GM15510 (cell line): ENCODE results near the gene LIN7B.

Experiments
- POLR2A ChIP-seq: IDR thresholded peaks from 3 replicates; pipeline ENCODE4 v1.6.1; 2011; ENCODE audit warnings: borderline replicate concordance; ENCODE audit not compliant: insufficient read length; ENCODE audit errors: extremely low read depth

The LIN7B gene

DNA sequence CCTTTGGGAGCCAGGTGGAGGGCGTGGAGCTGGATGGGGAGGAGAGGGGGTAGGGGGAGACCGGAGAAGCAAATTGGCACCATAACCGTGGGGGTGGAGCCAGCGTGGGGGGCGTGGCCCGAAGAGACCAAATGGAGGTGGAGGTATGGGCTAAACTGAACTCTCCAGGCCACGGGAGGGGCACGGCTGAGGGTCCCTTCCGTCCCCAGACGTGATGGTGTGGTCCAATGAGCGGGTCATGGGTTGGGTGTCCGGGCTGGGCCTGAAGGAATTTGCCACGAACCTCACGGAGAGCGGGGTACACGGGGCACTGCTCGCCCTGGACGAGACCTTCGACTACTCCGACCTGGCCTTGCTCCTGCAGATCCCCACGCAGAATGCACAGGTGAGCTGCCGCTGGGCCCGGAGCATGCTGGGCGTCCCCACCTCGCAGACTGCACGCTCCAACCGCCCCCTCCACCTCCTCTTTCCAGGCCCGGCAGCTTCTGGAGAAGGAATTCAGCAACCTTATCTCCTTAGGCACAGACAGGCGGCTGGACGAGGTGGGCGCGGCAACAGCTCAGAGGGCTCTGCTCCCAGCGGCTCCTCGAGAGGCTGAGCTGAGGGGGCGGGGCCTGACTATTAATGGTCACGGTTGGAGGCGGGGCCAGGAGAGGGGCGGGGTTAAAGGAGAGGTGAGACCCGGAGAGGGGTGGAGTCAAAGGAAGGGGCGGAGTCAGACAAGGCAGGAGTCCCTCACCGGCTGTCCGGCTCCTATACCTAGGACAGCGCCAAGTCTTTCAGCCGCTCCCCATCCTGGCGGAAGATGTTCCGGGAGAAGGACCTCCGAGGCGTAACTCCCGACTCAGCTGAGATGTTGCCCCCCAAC is 34.8 kb downstream of the LIN7B start:
- TF ChIP-seq POLR2A, result no peak

DNA sequence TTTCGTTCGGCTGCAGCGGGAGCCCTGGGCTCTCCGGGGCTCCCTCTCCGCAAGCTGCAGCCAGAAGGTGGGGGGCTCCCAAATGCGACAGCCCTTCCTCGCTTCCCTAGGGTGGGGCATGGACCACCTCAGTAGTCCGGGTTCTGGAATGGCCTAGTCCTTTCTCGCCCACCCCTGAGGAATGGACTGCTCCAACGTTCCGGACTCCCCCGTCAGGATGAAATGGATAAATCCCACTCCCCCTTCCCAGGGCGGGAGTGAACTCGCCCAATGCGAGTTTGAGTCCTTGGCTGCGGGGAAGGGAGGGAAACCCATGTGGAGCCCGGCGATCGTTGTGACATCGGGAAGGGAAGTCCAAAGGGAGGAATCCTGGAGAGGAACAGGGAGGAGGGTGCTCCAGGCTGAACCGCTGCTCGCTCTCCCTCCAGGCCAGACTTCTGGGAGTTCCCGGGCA is 35.5 kb downstream of the LIN7B start:
- TF ChIP-seq POLR2A, result no peak

DNA sequence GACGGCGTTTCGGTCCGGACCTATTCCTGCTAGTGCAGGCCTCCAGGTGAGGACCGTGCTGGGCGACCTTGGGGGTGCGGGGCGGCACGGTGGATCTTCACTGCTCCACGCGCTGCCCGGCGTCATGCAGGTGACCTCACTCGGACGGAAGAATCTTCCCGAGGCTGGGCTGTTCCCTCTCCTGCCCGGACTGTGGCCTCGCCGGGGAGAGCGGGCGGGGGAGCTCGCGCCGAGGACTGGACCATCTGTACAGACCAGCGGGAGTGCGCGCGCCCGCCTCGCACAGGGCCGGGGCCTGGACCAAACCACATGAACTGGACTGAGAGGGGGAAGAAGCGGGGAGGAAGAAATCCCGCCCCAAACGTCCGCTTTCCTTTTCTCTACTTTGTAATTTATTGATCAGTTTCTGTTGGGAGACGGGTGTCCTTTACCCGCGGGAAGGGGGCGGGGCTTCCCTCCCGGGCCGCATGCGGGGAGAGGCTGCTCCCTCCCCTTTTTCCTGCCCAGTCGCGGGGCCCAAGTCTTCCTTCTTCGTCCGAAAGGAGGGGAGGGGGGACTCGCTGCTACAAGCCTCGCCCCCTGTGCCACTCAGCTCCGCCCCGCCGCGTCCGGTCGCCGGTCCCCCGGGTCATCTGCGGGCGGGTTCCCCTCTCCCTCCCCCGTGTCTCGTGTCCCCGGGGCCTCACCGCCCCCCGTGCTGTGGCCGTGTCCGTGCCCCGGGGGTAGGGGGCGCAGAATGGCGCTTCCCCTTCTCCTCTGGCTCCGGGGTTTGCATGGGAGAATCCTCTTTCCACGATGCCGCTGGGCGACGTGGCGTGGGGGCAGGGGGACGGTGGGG is 36.2 kb downstream of the LIN7B start:
- TF ChIP-seq POLR2A, result no peak

DNA sequence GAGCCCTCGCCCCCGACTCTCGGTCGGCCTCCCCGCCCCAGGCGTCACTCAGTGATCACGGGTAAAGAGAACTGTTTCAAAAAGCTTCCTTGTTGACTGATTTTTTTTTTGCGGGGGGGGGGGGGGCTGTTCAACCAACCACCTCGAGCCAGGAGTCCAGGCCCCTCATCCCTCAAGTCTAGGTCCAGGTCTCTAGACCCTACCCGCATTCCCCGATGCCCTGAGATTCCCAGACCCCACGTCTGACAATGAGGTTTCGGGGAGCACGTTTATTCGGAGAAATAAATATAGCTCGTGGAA is 36.7 kb downstream of the LIN7B start:
- TF ChIP-seq POLR2A, result no peak

DNA sequence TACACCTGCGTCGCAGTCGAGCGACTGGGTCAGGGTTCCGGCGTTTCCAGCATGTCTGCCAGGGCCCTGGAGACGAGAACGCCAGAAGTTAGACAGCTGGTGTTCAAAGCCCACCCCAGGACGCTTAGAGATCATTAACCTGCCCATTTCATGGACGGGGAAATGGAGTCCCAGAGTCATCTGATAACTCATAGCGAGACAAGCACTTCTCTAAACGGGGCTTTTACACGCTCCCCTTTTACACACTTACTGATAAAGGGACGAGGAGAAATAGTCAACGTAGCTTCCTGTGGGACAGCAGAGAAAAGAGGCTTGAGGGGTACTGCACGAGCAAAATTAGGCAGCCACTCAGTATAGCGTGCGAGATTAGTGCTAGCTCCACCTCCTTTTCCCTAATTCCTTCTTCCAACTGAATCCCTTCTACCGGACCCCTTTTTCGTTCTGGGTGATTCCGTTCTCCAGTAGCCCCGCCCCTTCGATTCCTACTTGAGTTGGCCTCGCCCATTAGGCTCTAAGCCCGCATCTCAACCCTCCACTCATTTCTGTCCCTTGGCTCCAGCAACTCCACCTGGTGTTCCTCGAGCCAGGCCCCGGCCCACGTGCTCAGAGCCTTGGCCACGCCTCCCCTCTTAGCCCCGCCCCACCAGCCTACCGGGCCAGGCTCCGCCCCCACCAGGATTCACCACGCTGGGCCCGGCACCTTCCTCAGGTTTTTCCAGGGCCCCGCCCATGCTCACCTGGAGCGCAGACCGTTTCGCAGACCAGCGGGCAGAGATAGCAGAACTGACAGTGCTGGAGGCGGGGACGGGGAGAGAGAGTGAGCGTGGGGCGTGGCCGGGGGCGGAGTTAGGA is 37.3 kb downstream of the LIN7B start:
- TF ChIP-seq POLR2A, result no peak

DNA sequence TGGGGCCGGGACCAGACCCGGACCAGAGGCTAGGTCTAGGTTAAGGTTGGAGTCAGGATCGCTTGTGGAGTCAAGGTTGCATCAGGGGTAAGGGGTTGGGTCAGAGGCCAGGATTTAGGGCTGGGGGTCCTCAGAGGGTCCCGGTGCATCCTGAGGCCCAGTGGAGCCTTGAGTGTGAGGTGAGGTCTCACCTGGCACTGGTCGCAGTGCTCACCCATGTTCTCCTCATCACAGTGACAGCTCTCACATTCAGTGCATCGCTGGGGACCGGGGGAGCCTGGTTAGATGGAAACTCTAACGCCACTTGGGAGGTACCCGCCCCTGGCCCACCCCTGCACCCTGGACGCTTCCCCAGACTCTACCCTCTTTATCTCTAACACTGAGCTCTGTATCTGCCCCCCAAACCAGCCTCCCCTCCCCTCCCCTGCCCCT is 38.0 kb downstream of the LIN7B start:
- no peak for TF ChIP-seq POLR2A

DNA sequence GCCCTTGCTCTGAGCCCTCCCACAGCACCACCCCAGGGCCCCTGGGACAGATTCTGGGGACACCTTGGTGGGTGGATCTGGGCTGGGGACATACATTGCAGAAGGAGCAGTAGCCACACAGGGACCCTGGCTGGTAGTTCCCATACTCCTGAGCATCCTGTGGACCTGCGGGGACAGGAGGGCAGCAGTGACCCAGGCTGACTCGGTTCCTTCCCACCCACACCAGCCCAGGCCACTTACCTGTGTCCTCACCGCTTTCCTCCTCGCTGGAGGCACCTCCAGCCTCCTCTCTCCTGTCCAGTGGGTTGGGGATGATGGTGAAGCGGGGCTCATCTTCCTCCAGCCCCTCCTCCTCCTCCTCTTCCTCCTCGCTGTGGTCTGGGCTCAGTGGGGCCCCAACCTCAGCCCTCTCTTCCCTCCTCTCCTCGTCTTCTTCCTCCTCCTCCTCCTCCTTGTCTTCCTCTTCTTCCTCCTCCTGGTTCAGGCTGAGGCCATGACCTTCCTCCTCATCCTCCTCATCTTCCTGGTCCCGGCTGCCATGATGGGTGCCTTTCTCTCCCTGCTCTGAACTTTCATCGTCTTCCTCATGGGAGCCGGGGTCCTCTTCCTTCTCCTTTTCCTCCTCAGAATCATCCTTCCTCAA is 39.1 kb downstream of the LIN7B start:
- no peak for TF ChIP-seq POLR2A

DNA sequence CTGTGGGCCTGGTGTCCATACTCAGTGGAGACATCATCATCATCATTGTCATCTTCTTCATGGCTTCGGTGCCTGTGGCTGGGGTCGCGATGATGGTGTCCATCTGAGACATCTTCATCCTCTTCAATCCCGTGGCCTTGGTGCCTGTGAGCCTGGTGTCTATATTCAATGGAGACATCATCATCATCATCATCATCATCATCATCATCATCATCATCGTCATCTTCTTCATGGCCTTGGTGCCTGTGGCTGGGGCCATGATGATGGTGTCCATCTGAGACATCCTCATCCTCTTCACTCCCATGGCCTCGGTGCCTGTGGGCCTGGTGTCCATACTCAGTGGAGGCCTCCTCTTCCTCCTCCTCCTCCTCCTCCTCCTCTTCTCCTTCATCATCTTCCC is 40.1 kb downstream of the LIN7B start:
- TF ChIP-seq POLR2A, result no peak

DNA sequence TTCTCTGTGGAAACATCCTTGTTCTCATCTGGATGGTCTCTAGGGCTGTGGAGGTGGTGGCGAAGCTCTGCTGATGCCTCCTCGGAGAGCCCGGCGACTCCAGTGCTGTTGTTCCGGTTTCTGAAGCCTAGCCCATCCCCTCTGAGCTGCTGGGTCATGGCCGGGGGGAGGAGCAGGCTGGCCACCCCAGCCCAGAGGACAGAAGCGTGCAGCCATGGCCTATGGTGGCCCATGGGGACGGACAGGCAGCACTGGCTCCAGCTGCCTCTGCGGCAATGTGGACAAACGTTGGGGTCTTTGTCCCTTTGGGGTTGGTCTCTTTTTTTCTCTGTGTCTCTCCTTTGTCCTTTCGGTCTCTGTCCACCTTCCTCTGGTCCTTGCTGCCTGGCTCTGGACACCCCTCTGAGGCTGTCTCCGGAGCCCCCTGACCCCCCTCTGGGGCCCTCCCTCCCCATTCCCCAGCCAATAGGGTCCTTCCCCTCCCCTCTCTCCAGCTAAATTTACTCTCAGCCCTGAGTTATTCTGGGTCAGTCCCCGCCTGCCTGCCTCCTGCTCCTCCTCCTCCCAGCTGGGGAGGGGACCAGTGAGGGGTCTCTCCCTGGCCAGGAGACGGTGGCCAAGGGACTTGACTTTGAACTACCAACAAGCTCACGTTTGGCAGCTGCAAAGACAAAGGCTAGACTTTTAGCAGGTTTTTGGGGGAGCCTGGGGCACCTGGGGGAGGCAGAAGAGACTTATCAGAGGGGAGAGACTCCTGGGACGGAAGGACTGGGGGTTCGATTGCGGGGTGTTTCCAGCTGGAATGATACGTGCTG is 41.0 kb downstream of the LIN7B start, which contains the start of gene HRC:
Gene HRC, minus strand, starts transcription at position 392 of the 815 bp plus-strand sequence. Its CDS starts 159 bp downstream, at position 233.
- TF ChIP-seq POLR2A, result no peak

DNA sequence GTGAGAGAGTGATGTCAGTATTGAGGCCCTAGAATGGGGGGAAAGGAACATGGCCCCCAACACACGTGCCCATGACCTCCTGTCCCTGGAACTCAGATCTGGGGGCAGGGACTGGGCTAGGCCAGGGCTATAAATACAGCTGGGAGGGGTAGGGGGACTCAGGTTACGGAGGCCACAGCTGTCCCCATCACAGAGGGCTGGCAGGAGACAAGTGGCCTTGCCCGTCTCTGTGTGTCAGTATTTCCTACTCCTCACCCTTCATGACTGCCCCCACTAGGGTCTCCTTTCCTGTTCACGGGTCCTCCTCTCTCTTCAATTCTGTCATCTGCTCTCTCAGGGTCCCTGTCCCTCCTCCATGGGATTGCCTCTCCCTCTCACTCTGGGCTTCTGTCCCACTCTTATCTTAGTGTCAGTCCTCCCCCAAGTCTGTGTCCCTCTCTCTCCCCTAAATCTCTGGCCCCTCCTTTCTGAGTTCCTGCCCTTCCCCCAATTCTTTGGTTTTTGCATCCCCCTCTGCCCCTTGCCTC is 41.7 kb downstream of the LIN7B start:
- no peak for TF ChIP-seq POLR2A

DNA sequence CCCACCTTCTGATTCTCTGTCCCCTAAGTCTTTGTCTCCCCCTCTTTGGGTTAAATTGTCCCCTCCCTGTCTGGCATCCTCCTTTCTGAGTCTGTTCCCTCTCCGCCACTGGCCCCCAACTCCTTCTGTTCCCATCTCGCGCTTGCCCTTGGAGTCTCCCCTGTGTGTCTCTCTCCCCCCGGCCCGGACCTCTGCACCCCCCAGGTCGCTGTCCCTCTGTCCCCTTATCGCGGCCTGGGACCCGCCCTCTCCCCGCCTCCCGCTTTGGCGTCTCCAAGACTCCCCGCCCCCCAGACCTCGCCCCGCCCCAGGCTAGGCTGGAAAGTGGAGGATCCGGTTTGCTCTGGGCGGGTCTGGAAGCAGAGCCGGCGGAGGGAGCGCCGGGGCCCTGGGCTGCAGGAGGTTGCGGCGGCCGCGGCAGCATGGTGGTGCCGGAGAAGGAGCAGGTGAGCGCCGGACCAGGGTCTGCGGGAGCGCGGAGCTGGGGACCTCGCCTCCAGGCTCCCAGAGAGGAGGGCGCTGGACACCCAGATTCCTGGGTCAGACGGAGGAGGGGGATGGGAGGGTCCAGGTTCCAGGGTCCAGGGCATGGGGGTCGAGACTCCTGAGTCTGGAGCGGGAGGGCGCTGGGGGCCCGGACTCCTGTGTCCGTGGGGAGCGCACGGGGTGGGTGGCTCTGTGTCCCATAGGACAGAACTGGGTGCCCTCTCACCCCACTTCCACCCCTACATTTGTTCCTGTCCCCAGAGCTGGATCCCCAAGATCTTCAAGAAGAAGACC is 43.5 kb downstream of the LIN7B start, which contains the start of gene TRPM4:
Gene TRPM4, plus strand, starts transcription at position 348 of the 780 bp plus-strand sequence. Its CDS starts 75 bp downstream, at position 423.
- TF ChIP-seq POLR2A, result no peak

DNA sequence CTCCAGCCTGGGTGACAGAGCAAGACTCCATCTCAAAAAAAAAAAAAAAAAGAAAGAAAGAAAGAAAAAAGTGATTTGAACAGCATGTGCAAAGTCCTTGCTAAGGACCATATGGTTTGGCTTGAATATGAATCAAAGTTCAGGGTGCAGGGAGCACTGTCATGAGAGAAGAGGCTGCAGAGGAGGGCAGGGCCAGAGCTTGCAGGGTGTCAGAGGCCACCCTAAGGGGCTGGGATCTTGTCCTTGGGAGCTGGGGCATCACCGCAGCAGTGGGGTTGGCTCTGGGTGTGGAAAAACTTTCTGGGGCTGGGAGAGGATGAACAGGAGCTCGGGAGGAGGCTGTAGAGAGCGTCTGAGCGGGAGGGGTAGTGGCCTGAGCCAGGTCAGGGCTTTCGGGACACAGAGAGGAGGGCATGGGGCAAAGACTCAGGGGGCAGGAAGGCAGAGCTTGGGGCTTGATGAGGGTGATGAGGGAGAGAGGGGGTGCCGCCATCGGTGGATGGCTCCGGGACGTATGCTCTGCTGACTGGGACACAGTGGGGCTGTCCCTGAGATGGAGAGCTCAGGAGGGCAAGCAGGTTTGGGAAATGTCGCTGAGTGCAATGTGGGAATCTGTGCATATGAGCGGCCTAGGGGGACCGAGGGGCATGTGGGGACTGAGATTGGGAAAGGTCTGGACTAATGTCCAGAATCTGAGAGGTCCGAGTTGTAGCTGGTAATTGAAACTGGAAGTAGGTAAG is 46.5 kb downstream of the LIN7B start:
- TF ChIP-seq POLR2A, result no peak
